K562 treated with DMSO at 1 percent for 12 hours (cell line): Measurements from ENCODE around the gene ABI2. TPM values are rescaled to one million over a fixed set of nuclear protein-coding genes. Genes with fewer than 3 reads are reported as not detected.

Experiments used
- total RNA-seq: library from RNA; unstranded; fragments of 300-600 nt; gene quantifications from 2 replicates; pipeline ENCODE4 v1.2.3, GENCODE V29; 2022; ENCODE audit not compliant: insufficient read depth

ABI2 gene
- total RNA-seq: 15.5 and 29.8 TPM in 2 replicates

DNA sequence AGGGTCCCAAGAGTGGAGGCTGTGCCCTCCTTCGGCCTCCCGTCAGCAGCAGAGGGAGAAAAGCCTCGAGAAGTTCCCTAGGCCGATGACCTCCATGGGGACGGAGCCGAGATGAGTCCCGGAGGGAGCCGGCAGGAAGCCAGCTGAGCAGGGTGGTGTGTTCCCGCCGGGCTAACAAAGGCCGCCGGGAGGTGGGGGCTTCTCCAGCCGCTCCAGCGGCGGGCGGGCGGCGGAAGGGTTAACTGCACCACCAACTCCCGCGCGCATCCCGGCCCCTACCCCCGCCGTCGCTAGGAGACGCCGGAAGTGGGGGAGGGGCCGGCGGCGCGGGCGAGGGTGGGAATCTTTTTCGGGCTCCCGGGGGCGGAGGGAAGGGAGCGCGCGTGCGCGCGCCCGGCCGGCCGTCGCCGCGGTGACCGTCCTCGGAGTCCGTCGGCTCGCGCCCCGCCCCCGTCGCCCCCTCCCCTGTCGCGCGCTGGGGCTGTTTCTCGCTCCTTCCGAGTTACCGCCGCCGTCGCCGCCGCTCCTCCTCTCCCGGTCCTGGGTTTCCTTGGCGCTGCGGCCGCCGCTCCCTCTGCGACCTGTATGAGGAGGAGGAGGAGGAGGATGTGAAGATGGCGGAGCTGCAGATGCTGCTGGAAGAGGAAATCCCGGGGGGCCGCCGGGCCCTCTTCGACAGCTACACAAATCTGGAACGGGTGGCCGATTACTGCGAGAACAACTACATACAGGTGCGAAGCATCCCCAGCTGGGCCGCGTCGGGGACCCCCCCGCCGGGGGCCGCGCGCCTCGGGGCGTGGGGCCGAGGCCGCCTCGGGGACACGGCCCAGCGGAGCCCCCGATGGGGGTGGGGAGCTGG is at the start of gene ABI2:
Gene ABI2 (plus strand): TSS at position 494 of the 859 bp plus-strand sequence. CDS start 121 bp downstream, at position 615.

Other genes with a start within 250 kb of the ABI2 start
- gene CYP20A1, start 89.4 kb upstream of the ABI2 start, total RNA-seq: 4.1 and 8.3 TPM in 2 replicates
- 0.89 and 0.90 TPM in 2 replicates for gene RAPH1, start 206.9 kb downstream of the ABI2 start, total RNA-seq